Activated naive CD4-positive, alpha-beta T cell treated with anti-CD3 and anti-CD28 coated beads, Interleukin-2, amount 50 U/mL, for 72 hours (primary cell): ENCODE results near the gene PCDHGA12. TPM values are rescaled to one million over a fixed set of nuclear protein-coding genes. Genes with fewer than 3 reads are reported as not detected.
"Not testable (repeated sequence)": the region's sequence is repeated elsewhere in the genome, so short reads cannot be mapped to it uniquely, and the experiment has no call there.

Experiments used
- ATAC-seq, 2 donors: fragments of 150-1000 bp; cut with Tn5 transposase; 2 replicates each; pipeline ENCODE4 v1.10.0; 2021; ENCODE audit warnings: mild to moderate bottlenecking in 2 of 2, moderate library complexity in 2 of 2
- DNase-seq, 2 donors: peaks; one replicate each; pipeline ENCODE4 v3.0.0; 2021 to 2022; ENCODE audit warnings: low spot score in 2 of 2
- H3K27ac Mint-ChIP-seq, 2 donors: one replicate each; pipeline ENCODE4 v1.8.0; 2022; ENCODE audit warnings: mild to moderate bottlenecking in 2 of 2, mixed read lengths in 2 of 2
- H3K36me3 Mint-ChIP-seq, 2 donors: one replicate each; pipeline ENCODE4 v1.8.0; 2022; ENCODE audit warnings: mixed read lengths in 2 of 2
- H3K9me3 Mint-ChIP-seq, 2 donors: one replicate each; pipeline ENCODE4 v1.8.0; 2022; ENCODE audit warnings: mixed read lengths in 2 of 2
- total RNA-seq, 2 donors: library from RNA; stranded (reverse); gene quantifications; one replicate each; pipeline ENCODE4 v1.2.3, GENCODE V29; 2022

The PCDHGA12 gene
- total RNA-seq, 2 donors from 2014 or later: 0.10 to 0.16 TPM

- peaks cover 8 to 10% of the 10 kb centered on the region in 2 donors for H3K9me3 Mint-ChIP-seq
These were observed 30.6 kb upstream of the PCDHGA12 start for GRCh38 chr5:141399555-141400258.

GRCh38 chr5:141402553-141403243 lies 27.6 kb upstream of the PCDHGA12 start, which contains the start of gene PCDHGA9:
TSS of gene PCDHGA9 (plus strand) at chr5:141402778. CDS start at chr5:141402953, 175 bp downstream.
- no peak for ATAC-seq
- H3K27ac Mint-ChIP-seq: no peak within 1 kb of the TSS
- H3K9me3 Mint-ChIP-seq: peaks cover 14 to 18% of the 10 kb centered on the region in 2 donors
- no peak for DNase-seq
- H3K36me3 Mint-ChIP-seq: peaks cover 42 to 59% of the 10 kb centered on the region in 2 donors

More at GRCh38 chr5:141399555-141400258, 30.6 kb upstream of the PCDHGA12 start:
- ATAC-seq: no peak
- H3K36me3 Mint-ChIP-seq: peaks cover 38 to 49% of the 10 kb centered on the region in 2 donors
- peak overlapping the region in 1 of 2 donors; percentile 47 for H3K27ac Mint-ChIP-seq
- DNase-seq: no peak

- H3K9me3 Mint-ChIP-seq: peaks cover 17 to 21% of the 10 kb centered on the region in 2 donors
- no peak for DNase-seq
- H3K27ac Mint-ChIP-seq: no peak overlapping the region
- H3K36me3 Mint-ChIP-seq: peaks cover 49 to 66% of the 10 kb centered on the region in 2 donors
- no peak for ATAC-seq
These were observed 26.9 kb upstream of the PCDHGA12 start for GRCh38 chr5:141403387-141403786.

- peaks cover 48 to 63% of the 10 kb centered on the region in 2 donors for H3K36me3 Mint-ChIP-seq
- peak; percentile 56 to 58 for ATAC-seq
- peaks cover 26 to 28% of the 10 kb centered on the region in 2 donors for H3K9me3 Mint-ChIP-seq
- H3K27ac Mint-ChIP-seq: peak within 1 kb of the TSS in 1 of 2 donors; percentile 29
- DNase-seq: not testable (repeated sequence)
These were observed 22.4 kb upstream of the PCDHGA12 start, which contains the start of gene PCDHGB6 for GRCh38 chr5:141407790-141408505. TSS of gene PCDHGB6 (plus strand) at chr5:141408021. CDS start at chr5:141408203, 182 bp downstream.

GRCh38 chr5:141409598-141410306 lies 20.6 kb upstream of the PCDHGA12 start:
- Mint-ChIP-seq H3K9me3 (peaks cover 25 to 29% of the 10 kb centered on the region in 2 donors), H3K27ac (peak overlapping the region in 1 of 2 donors; percentile 81), H3K36me3 (peaks cover 53 to 65% of the 10 kb centered on the region in 2 donors)
- no peak for DNase-seq
- ATAC-seq: no peak

GRCh38 chr5:141411575-141411974 lies 18.7 kb upstream of the PCDHGA12 start:
- ATAC-seq (no peak), DNase-seq (no peak)
- peaks cover 21 to 27% of the 10 kb centered on the region in 2 donors for H3K9me3 Mint-ChIP-seq
- no peak overlapping the region for H3K27ac Mint-ChIP-seq
- peaks cover 57 to 60% of the 10 kb centered on the region in 2 donors for H3K36me3 Mint-ChIP-seq

- peaks cover 17 to 29% of the 10 kb centered on the region in 2 donors for H3K9me3 Mint-ChIP-seq
- H3K36me3 Mint-ChIP-seq: peaks cover 52 to 59% of the 10 kb centered on the region in 2 donors
- ATAC-seq: peak; percentile 66 to 76
- DNase-seq: no peak
- H3K27ac Mint-ChIP-seq: no peak within 1 kb of the TSS
These were observed 17.3 kb upstream of the PCDHGA12 start, which contains the start of gene PCDHGA10 for GRCh38 chr5:141412854-141413539. TSS of gene PCDHGA10 (plus strand) at chr5:141412987. CDS start at chr5:141413176, 189 bp downstream.

GRCh38 chr5:141413540-141414069 lies 16.7 kb upstream of the PCDHGA12 start:
- H3K9me3 Mint-ChIP-seq: peaks cover 15 to 32% of the 10 kb centered on the region in 2 donors

GRCh38 chr5:141414548-141415274 lies 15.6 kb upstream of the PCDHGA12 start:
- DNase-seq, ATAC-seq, H3K27ac Mint-ChIP-seq: not testable (repeated sequence)
- peaks cover 12 to 28% of the 10 kb centered on the region in 2 donors for H3K9me3 Mint-ChIP-seq
- H3K36me3 Mint-ChIP-seq: peaks cover 53 to 60% of the 10 kb centered on the region in 2 donors

More at GRCh38 chr5:141413540-141414069, 16.7 kb upstream of the PCDHGA12 start:
- Mint-ChIP-seq H3K27ac (no peak overlapping the region), H3K36me3 (peaks cover 52 to 60% of the 10 kb centered on the region in 2 donors)
- DNase-seq (no peak), ATAC-seq (no peak)

GRCh38 chr5:141415275-141415618 lies 15.1 kb upstream of the PCDHGA12 start:
- H3K36me3 Mint-ChIP-seq: peaks cover 48 to 59% of the 10 kb centered on the region in 2 donors
- H3K9me3 Mint-ChIP-seq: peaks cover 9 to 23% of the 10 kb centered on the region in 2 donors
- H3K27ac Mint-ChIP-seq, ATAC-seq, DNase-seq: not testable (repeated sequence)

GRCh38 chr5:141417494-141418172 lies 12.7 kb upstream of the PCDHGA12 start, which contains the start of gene PCDHGB7:
TSS of gene PCDHGB7 (plus strand) at chr5:141417677. CDS start at chr5:141417860, 183 bp downstream.
- ATAC-seq: peak; percentile 80 to 81
- peak in 1 of 2 donors; percentile 60 for DNase-seq
- Mint-ChIP-seq H3K36me3 (peaks cover 67 to 75% of the 10 kb centered on the region in 2 donors), H3K9me3 (peaks cover 20 to 32% of the 10 kb centered on the region in 2 donors), H3K27ac (peak within 1 kb of the TSS in 1 of 2 donors; percentile 77)

- DNase-seq (no peak), ATAC-seq (no peak)
- Mint-ChIP-seq H3K9me3 (peaks cover 25 to 40% of the 10 kb centered on the region in 2 donors), H3K36me3 (peaks cover 65 to 68% of the 10 kb centered on the region in 2 donors), H3K27ac (peak overlapping the region in 1 of 2 donors; percentile 57)
These were observed 11.0 kb upstream of the PCDHGA12 start for GRCh38 chr5:141419074-141419880.

- Mint-ChIP-seq H3K36me3 (peaks cover 52 to 65% of the 10 kb centered on the region in 2 donors), H3K9me3 (peaks cover 25 to 32% of the 10 kb centered on the region in 2 donors), H3K27ac (peak within 1 kb of the TSS in 1 of 2 donors; percentile 77)
- ATAC-seq (peak; percentile 45 to 56), DNase-seq (peak in 1 of 2 donors; percentile 71)
These were observed 9.3 kb upstream of the PCDHGA12 start, which contains the start of gene PCDHGA11 for GRCh38 chr5:141420855-141421488. TSS of gene PCDHGA11 (plus strand) at chr5:141421051. CDS start at chr5:141421228, 177 bp downstream.
